ENCODE results near the gene ADGRV1.
"Not testable (repeated sequence)": the region's sequence is repeated elsewhere in the genome, so short reads cannot be mapped to it uniquely, and the experiment has no call there.

ADGRV1 gene

GRCh38 chr5:91048073-91048472 is 489.5 kb downstream of the ADGRV1 start:
- H2AFZ ChIP-seq (ENCODE audit: low read depth, low read length, severe bottlenecking) = no peak overlapping the region
- no peak overlapping the region for H3K9ac ChIP-seq (ENCODE audit: low read length)
- no peak overlapping the region for H3K4me2 ChIP-seq (ENCODE audit: low read depth, low read length, poor library complexity, severe bottlenecking)
- H3K9me3 ChIP-seq (ENCODE audit: insufficient read depth, low read length) = no peaks in the 10 kb centered on the region
- H3K36me3 ChIP-seq (ENCODE audit: low read length) = no peaks in the 10 kb centered on the region
- H3K27ac ChIP-seq (ENCODE audit: low read depth, low read length) = no peak overlapping the region
- H3K79me2 ChIP-seq (ENCODE audit: insufficient read depth, low read length) = no peaks in the 10 kb centered on the region
- H3K9me2 ChIP-seq (replicated peaks; ENCODE audit: insufficient read depth, low read length) = no peaks in the 10 kb centered on the region
- no peak overlapping the region for H3K4me3 ChIP-seq (ENCODE audit: insufficient read depth, low read length, poor library complexity, severe bottlenecking)
- H3K27me3 ChIP-seq (ENCODE audit: low read length) = no peaks in the 10 kb centered on the region
- H3F3A ChIP-seq (ENCODE audit: insufficient read depth) = no peaks in the 10 kb centered on the region
- TF ChIP-seq EZH2phosphoT487 (conservative IDR thresholded peaks at IDR 0.05; ENCODE audit: low read length) (no peak), CTCF (IDR thresholded peaks at IDR 0.05; ENCODE audit: insufficient read depth, low read length, poor library complexity, severe bottlenecking) (no peak)
- H4K20me1 ChIP-seq (ENCODE audit: low read depth, low read length) = no peaks in the 10 kb centered on the region

GRCh38 chr5:91049112-91049511 is 490.5 kb downstream of the ADGRV1 start:
- Histone ChIP-seq H3F3A (ENCODE audit: insufficient read depth) (no peaks in the 10 kb centered on the region), H3K9ac (ENCODE audit: low read length) (no peak overlapping the region), H3K27ac (ENCODE audit: low read depth, low read length) (no peak overlapping the region), H3K9me2 (replicated peaks; ENCODE audit: insufficient read depth, low read length) (no peaks in the 10 kb centered on the region), H3K36me3 (ENCODE audit: low read length) (no peaks in the 10 kb centered on the region), H2AFZ (ENCODE audit: low read depth, low read length, severe bottlenecking) (no peak overlapping the region), H4K20me1 (ENCODE audit: low read depth, low read length) (no peaks in the 10 kb centered on the region), H3K4me3 (ENCODE audit: insufficient read depth, low read length, poor library complexity, severe bottlenecking) (no peak overlapping the region), H3K9me3 (ENCODE audit: insufficient read depth, low read length) (no peaks in the 10 kb centered on the region), H3K4me2 (ENCODE audit: low read depth, low read length, poor library complexity, severe bottlenecking) (no peak overlapping the region), H3K27me3 (ENCODE audit: low read length) (no peaks in the 10 kb centered on the region), H3K79me2 (ENCODE audit: insufficient read depth, low read length) (no peaks in the 10 kb centered on the region)
- TF ChIP-seq EZH2phosphoT487 (conservative IDR thresholded peaks at IDR 0.05; ENCODE audit: low read length) (no peak), CTCF (IDR thresholded peaks at IDR 0.05; ENCODE audit: insufficient read depth, low read length, poor library complexity, severe bottlenecking) (no peak)

- Histone ChIP-seq H3F3A (ENCODE audit: insufficient read depth) (no peaks in the 10 kb centered on the region), H3K4me2 (ENCODE audit: low read depth, low read length, poor library complexity, severe bottlenecking) (no peak overlapping the region), H3K79me2 (ENCODE audit: insufficient read depth, low read length) (no peaks in the 10 kb centered on the region), H2AFZ (ENCODE audit: low read depth, low read length, severe bottlenecking) (no peak overlapping the region), H3K27ac (ENCODE audit: low read depth, low read length) (no peak overlapping the region), H3K36me3 (ENCODE audit: low read length) (no peaks in the 10 kb centered on the region), H4K20me1 (ENCODE audit: low read depth, low read length) (no peaks in the 10 kb centered on the region), H3K9me2 (replicated peaks; ENCODE audit: insufficient read depth, low read length) (no peaks in the 10 kb centered on the region), H3K27me3 (ENCODE audit: low read length) (no peaks in the 10 kb centered on the region), H3K9me3 (ENCODE audit: insufficient read depth, low read length) (no peaks in the 10 kb centered on the region), H3K9ac (ENCODE audit: low read length) (no peak overlapping the region), H3K4me3 (ENCODE audit: insufficient read depth, low read length, poor library complexity, severe bottlenecking) (no peak overlapping the region)
- TF ChIP-seq EZH2phosphoT487 (conservative IDR thresholded peaks at IDR 0.05; ENCODE audit: low read length) (no peak), CTCF (IDR thresholded peaks at IDR 0.05; ENCODE audit: insufficient read depth, low read length, poor library complexity, severe bottlenecking) (no peak)
Observed at GRCh38 chr5:91049800-91050199, 491.2 kb downstream of the ADGRV1 start.

GRCh38 chr5:91052411-91052810 is 493.8 kb downstream of the ADGRV1 start:
- not testable (repeated sequence) for H2AFZ ChIP-seq (ENCODE audit: low read depth, low read length, severe bottlenecking); H3K9ac ChIP-seq (ENCODE audit: low read length); H4K20me1 ChIP-seq (ENCODE audit: low read depth, low read length); H3K4me2 ChIP-seq (ENCODE audit: low read depth, low read length, poor library complexity, severe bottlenecking); H3K79me2 ChIP-seq (ENCODE audit: insufficient read depth, low read length); H3K36me3 ChIP-seq (ENCODE audit: low read length); H3K27me3 ChIP-seq (ENCODE audit: low read length); H3K4me3 ChIP-seq (ENCODE audit: insufficient read depth, low read length, poor library complexity, severe bottlenecking); H3F3A ChIP-seq (ENCODE audit: insufficient read depth); H3K27ac ChIP-seq (ENCODE audit: low read depth, low read length); H3K9me3 ChIP-seq (ENCODE audit: insufficient read depth, low read length); H3K9me2 ChIP-seq (replicated peaks; ENCODE audit: insufficient read depth, low read length)

All from SU-DHL-6 (cell line).